GM04504 (cell line): ENCODE results near the gene DARS2.
"Not testable (repeated sequence)": the region's sequence is repeated elsewhere in the genome, so short reads cannot be mapped to it uniquely, and the experiment has no call there.

Source experiments
- DNase-seq: peaks from one replicate; pipeline ENCODE4 v3.0.0-alpha.2; 2012; ENCODE audit warnings: low read depth

DARS2 gene

DNA sequence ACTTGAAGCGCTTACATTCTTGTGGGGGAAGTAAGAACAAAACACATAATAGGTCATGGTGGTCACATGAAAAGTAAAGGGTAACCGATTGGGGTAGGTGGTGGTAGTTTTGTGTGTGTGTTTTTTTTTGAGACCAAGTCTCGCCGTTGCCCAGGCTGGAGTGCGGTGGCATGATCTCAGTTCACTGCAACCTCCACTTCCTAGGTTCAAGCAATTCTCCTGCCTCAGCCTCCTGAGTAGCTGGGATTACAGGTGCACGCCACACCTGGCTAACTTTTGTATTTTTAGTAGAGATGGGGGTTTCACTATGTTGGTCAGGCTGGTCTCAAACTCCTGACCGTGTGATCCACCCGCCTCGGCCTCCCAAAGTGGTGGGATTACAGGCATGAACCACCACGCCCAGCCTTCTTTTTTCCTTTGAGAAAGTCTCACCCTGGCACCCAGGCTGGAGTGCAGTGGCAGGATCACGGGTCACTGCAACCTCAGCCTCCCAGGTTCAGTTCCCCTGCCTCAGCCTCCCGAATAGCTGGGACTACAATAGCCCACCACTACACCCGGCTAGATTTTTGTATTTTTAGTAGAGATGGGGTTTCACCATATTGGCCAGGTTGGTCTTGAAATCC is 37.8 kb downstream of the DARS2 start:
- DNase-seq = not testable (repeated sequence)

DNA sequence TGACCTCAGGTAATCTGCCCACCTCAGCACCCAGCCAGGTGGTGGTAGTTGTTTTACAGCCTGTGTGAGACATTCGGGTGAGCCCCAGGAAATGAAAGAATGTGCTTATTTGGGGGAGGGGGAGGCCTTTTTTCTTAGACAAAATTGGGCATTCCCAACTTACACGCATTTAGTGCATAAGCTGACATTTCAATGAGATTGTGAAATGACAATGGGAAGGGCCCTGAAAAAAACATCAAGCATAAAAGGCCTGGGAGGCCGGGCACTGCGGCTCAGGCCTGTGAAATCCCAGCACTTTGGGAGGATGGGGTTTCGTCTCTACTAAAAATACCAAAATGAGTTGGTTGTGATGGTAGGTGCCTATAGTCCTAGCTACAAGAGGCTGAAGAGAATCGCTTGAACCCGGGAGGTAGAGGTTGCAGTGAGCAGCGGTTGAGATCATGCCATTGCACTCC is 38.3 kb downstream of the DARS2 start:
- no peak for DNase-seq

DNA sequence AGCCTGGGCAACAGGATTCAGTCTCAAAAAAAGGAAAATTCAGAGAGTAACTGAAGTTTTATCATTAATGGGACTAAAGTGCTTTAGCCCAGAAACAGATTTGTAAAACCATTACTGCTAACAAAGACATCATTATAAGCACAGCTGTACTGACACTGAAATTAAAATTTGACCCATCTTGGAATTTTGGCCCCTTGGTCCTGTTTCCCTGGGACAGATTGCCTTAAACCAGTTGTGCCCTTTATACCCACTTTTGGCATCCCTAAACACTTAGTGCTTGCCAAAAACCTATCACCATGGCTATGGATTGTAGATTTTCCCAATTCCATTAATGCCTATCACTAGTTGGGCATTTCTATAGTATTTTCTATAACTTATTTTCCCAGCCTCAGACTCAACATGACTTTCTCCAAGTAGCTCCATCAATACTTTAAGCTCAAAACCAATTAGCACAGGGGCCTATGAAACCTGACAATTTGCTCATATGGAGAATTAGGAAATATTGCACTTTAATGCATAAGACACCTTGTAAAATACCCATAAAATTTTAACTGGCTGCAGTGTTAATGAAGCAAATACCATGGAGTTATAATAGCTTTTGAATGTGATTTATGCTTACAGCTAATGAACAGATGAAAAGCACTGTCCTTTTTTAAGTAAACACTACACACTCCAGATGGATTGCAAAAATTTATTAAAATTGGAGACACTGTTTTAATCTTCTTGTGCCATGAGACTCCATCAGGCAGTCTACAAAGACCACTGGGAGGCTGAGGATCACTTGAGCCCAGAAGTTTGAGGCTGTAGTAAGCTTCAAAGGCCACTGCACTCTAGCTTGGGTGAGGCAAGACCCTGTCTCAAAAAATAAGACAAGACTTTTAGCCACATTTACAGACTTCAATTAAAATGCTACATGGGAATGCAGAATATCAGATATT is 39.0 kb downstream of the DARS2 start:
- no peak for DNase-seq

DNA sequence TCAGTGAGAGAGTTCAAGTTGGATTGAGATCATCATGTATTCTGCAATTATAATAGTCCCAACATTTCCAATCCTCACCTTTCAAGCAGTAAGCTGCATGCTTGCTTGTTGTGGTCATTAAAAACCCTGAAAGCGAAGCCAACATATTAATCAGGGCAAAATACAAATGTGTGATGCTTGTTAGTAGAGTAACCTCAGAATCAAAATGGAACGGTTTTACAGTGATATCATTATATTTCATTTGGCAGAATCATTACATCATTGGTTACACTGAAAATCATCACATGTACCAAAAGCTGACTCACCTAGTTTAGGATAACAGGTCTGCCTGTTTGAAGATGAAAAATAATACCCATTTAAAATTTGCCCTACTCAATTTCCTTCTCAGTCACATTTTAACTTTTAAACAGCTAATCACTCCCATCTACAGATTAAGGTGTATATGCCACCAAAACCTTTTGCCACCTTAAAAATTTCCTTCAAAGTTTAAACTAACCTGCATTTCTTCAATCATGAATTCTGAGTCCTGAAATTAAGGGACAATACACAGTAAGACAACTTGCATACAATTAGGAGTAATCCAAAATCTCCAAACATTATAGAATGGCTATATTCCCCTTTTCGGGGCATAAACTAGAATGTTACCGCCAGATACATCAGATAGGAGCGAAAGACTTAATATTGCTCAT is 39.9 kb downstream of the DARS2 start:
- DNase-seq = no peak

DNA sequence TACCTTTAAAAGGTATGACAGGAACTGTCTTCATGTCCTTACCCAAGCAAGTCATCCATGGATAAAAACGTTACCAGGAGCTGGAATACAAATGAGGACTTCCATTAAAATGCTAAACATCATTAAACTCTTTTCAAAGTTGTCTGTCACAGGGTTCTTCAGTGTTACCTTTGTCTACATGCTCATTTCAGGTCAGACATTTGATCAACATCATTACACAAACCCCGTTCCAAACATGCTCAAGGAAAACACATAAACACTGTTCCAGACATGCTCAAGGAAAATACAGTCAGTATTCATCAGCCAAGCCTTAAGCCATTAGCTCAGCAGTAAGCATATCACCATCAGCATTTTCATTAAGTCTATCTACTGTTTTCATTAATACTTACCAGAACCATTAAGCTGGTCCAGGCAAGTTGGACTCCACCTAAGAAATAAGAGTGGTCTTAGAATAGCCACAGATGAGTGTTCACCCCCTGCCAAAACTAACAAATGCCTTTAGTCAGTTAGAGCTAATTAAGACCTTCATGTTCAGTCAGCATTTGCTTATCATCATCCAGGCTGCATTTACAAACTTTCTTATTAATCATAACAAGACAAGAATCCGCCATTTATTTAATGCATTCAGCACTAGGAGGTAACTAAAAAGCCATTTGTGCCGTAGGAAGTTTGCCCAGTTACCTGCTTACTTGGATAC is 41.1 kb downstream of the DARS2 start:
- no peak for DNase-seq

DNA sequence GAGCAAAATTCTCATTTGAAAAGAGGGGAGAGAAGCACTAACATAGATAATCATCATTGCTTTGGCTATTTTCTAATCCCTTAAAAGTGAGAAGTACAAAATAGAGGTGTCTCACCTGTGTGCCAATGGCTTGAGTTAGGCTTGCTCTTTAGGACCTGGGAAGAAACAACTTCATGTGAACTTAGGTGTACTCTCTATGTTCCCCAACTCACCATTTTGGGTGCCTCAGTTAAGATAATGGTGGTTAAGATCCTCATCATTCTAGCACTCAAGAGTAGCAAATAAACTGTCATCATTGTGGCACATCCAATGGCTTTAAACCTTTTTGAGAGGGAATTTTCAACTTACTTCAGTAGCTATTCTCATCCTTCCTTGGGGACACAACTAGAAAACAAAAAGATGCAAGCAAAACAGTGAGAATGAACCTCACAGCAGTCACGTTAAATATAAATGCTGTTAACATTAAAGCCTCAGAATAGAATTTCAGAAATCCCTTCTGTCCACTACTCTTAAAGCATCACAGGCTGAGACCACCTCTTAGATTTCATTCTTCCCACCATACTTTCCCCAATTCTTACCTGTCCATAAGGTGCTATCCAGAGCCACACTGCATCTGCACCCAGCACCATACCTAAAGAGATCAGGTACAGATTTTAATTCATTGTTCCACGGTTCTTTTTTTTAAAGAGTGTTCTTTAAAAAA is 42.1 kb downstream of the DARS2 start:
- no peak for DNase-seq

DNA sequence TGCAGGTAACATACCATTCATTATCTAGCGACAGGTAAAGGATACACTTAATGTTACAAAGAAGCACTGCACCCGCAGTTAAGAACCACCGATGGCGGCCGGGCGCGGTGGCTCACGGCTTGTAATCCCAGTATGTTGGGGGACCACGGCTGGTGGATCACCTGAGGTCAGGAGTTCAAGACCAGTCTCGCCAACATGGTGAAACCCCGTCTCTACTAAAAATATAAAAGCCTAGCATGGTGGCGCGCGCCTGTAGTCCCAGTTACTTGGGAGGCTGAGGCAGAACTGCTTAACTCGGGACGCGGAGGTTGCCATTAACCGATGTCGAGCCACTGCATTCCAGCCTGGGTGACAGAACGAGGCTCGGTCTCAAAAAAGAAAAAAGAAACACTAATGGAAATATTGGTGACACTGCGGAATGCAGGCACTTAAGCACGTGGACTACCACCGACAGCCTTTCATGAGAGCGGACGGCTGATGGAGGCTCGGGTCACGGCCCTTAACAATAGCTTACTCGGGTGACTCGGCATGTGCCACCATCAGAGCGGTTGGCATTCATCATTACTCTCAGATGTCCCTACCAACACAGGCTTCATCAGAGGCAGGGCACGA is 42.8 kb downstream of the DARS2 start:
- DNase-seq = no peak

DNA sequence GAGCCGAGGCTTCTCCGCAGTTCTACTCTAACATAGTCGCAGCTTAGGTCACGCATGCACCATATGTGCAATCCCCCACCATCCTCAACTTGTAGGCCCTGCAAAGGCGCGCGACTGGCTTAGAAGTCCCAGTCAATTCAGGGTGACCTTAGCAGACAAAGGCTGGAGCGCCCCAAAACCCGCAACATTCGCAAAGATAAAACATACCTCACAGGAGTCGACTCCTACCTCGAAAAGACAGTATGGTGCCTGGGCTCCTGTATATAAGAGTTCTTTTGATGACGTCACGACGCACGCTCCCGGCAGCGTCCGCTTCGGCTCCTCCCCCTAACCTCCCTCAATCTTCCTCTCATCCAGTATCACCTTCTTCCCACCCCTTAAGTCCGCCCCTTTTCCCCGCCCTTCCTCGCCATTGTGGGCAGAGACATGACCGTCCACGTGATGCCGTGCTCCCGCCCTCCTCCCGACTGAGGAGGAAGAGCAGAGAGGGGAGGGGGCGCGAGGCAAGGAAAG is 43.3 kb downstream of the DARS2 start, which contains the start of gene GAS5:
Gene GAS5, minus strand, starts transcription at position 237 of the 513 bp plus-strand sequence.
- DNase-seq = peak; percentile 98

DNA sequence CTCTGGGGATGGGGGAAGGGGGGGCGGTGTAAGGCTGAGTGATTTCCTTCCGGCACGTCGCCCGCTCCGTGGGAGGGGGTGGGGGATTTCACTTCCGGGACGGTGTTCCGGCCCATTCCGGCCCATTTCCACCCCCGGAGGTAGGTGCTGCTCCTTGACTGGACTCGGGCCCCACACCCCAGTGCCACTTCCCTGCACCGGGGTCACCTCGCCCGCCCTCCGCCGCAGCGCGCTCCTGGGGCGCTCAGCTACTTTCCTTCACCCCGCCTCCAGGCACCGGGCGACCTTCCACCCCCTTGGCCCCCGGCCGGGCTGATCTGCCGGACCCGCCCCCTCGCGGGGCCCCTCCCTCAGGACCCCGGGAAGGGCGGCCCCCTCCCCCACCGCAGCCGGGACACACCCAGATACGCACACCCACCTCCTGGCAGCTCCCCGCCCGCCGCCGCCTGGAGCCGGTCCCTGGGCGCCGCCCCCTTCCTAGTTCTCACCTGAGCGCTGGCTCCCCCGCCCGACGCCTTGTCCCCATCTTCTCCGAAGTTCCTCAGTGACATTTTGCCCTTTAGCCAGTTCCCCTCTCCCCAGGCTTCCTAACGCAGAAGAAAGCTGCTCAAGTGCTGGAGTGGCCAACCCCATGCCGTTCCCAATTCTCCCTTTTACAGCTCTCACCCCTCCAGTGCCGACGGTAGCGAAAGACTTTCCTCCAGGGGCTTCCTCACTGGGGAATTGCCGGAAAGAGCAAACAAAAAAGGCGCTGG is 44.0 kb downstream of the DARS2 start, which contains the start of gene ZBTB37:
Gene ZBTB37, plus strand, starts transcription at position 115 of the 755 bp plus-strand sequence. CDS start 1,846 bp downstream, outside the sequence.
- DNase-seq = peak; percentile 25

DNA sequence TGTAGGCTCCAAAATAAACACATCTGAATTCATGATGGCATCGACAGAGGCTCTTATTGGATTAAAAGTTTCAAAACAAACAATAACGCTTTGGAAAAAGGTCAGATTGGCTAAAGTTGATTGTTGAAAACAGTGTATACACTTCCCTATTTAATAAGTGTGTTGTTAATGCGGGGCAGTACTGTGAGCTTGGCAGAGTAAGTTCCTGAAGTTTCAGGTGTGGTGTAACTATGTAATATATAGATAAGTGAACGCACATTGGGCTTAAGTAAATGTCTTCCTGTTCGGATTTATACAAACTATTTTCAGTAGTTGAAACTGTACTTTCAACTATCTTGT is 44.5 kb downstream of the DARS2 start:
- DNase-seq = no peak

DNA sequence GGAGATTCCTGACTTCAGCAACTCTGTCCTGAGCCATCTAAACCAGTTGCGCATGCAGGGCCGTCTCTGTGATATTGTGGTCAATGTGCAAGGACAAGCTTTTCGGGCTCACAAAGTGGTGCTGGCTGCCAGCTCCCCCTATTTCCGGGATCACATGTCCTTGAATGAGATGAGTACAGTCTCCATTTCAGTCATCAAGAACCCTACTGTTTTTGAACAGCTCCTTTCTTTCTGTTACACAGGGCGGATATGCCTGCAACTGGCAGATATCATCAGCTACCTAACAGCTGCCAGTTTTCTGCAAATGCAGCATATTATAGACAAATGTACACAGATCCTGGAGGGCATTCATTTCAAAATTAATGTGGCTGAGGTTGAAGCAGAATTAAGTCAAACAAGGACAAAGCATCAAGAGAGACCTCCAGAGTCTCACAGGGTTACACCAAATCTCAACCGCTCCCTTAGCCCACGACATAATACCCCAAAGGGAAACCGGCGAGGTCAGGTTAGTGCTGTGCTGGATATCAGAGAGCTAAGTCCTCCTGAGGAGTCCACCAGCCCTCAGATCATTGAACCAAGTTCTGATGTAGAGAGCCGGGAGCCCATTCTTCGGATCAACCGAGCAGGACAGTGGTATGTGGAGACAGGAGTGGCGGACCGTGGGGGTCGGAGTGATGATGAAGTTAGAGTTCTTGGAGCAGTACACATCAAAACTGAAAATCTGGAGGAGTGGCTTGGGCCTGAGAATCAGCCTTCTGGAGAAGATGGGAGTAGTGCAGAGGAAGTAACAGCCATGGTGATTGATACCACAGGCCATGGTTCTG is 46.0 kb downstream of the DARS2 start:
- no peak for DNase-seq

DNA sequence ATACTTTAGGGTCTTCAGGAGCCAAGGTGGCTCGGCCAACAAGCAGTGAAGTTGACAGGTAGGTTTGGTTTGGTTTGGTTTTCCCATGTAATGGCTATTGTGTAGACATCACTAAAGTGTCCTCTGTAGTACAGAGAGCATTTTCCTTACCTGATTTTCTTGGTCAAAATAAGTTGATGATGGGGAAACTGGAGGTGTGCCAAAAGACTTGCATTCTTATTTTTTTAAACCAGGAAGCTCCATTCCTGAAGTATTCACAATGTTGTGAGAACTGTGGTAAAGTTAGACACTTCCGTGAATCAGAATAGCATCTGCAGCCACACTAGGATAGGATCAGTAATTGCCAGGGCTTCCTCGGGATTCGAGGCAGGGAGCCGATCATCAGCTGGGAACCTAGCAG is 46.6 kb downstream of the DARS2 start:
- DNase-seq = no peak

DNA sequence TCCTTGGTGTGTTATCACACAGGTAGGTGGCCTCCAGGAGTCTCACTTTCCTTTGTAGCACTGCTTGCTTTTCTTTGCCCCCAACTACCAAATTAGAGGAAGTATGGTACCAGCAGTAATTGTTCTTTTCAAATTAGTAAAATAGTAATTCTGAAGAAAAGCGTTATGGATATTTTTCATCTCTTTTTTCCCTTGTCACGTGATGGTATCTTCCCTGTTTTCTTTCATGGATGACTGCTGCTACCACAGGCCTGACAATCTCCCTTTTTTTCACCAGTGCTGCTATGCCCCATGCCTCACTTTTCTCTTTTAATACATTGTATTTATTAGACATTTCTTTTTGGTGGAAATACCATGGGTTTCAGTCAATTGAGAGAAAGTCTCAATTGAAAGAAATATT is 47.0 kb downstream of the DARS2 start:
- DNase-seq = no peak

DNA sequence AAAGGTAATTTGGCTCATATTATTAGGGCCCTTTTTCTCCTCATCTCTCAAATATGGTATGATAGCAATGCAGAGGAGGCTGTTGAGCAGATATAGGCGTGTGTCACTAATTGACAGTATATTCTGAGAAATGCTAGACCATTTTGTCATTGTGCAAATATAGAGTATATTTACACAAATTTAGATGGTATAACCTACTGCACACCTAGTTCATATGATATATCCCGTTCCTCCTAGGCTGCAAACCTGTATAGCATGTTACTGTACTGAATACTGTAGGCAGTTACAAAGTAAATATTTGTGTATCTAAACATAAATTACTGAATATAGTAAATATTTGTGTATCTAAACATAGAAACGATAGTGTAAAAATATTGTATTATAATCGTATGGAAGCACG is 52.3 kb downstream of the DARS2 start:
- no peak for DNase-seq

DNA sequence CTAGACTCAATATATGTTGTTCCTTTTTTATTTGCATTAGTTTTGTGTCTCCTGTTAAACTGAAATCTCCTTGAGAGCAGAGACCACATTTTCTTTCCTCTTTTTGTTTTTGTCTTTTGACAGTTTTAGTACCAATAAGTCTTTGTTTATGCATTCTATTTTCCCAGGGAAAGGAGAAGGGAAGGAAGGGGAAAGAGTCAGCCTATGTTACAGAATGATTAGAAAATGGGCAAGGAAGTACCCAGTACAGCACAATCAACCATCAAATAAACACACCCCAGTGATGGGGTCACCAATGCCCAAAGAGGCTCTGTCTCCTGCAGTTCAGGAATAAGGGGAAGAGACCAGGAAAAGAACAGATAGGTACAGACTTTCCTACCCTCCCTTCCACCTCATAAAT is 53.8 kb downstream of the DARS2 start:
- no peak for DNase-seq

DNA sequence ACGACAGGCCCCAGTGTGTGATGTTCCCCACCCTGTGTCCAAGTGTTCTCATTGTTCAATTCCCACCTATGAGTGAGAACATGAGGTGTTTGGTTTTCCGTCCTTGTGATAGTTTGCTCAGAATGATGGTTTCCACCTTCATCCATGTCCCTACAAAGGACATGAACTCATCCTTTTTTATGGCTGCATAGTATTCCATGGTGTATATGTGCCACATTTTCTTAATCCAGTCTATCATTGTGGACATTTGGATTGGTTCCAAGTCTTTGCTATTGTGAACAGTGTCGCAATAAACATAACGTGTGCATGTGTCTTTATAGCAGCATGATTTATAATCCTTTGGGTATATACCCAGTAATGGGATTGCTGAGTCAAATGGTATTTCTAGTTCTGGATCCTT is 56.6 kb downstream of the DARS2 start:
- DNase-seq = not testable (repeated sequence)

DNA sequence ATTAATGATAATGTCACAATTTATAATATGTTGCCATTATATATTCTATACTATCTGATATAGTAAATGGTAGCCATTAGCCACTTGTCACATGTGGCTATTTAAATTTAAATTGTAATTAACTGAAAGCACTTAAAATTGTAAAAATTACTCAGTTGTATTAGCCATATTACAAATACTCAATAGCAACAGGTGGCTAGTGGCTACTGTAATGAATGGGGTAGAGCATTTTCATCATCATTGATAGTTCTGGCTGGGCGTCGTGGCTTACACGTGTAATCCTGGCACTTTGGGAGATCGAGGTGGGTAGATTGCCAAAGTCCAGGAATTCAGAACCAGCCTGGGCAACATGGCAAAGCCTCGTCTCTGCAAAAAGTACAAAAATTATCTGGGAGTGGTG is 60.2 kb downstream of the DARS2 start:
- no peak for DNase-seq

DNA sequence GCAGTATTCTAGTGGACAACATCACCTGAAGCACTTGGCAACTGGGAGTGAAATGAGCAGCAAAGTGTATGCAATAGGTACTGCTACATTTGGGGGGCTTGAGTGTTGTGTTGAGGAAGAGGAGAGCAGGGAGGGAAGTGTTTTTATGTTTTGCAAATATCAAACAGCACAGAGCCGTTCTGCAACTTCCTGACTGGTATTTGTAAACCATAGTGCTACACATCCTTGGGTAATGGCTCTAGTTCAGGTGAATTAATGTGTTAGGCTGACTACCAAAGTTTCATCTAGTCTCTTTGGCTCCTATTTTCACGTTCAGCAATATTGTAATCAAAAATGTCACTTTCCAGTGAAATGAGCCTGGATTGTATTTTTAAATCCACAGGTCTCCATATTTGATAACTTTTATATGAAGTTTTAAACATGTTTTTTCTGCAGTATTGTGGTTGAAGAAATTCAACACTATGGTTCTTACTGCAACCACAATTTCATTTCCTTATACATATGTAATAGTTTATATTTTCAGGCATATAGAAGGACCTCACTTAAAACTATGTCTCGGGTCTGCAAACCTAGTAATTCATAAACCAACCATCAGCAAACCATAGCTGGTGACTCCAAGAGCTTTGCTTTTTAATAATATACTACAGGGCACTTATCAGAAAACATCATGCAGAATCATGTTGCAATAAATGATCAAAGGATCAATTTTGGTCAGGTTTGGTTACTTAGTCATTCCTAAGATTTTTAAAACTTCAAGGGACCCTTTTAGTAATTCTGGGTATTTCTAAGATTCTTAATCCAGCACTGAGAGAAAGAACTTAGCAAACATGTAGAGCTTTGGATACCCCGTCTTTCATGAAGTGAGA is 62.5 kb downstream of the DARS2 start:
- DNase-seq = no peak
